Measurements from ENCODE around the gene SKI. TPM values are rescaled to one million over a fixed set of nuclear protein-coding genes. Genes with fewer than 3 reads are reported as not detected.
A peak's percentile ranks its signal among the peaks of the same experiment; 100 is the strongest.

SKI gene
- total RNA-seq, 2 donors from 2014 or later, result 135 to 138 TPM

GRCh38 chr1:2306151-2306978 is 78.2 kb downstream of the SKI start:
- H3K36me3 ChIP-seq, result peaks cover 47% of the 10 kb centered on the region
- H3K27ac ChIP-seq, result no peak overlapping the region
- peaks cover 11 to 43% of the 10 kb centered on the region in 2 donors for H3K4me1 ChIP-seq (ENCODE audit: control insufficient read depth in 1 of 2, low read depth in 2 of 2)

GRCh38 chr1:2307064-2307605 is 79.0 kb downstream of the SKI start:
- Histone ChIP-seq H3K27me3 (replicated peaks; ENCODE audit: insufficient read depth) (no peaks in the 10 kb centered on the region), H3K36me3 (peaks cover 47% of the 10 kb centered on the region), H3K9me3 (no peaks in the 10 kb centered on the region), H3K27ac (no peak overlapping the region), H3K4me3 (no peak overlapping the region), H3K4me1 (ENCODE audit: control insufficient read depth in 1 of 2, low read depth in 2 of 2) (peaks cover 10 to 43% of the 10 kb centered on the region in 2 donors)
- no peak for DNase-seq (ENCODE audit: low spot score)
- no peak for ATAC-seq (ENCODE audit: insufficient number of reproducible peaks, low FRiP score, low read depth)
- no peak for TF ChIP-seq CTCF (IDR thresholded peaks at IDR 0.05)

More at GRCh38 chr1:2306151-2306978, 78.2 kb downstream of the SKI start:
- Histone ChIP-seq H3K27me3 (replicated peaks; ENCODE audit: insufficient read depth) (no peaks in the 10 kb centered on the region), H3K9me3 (no peaks in the 10 kb centered on the region), H3K4me3 (no peak overlapping the region)
- TF ChIP-seq CTCF (IDR thresholded peaks at IDR 0.05), result no peak
- DNase-seq (ENCODE audit: low spot score), result no peak
- ATAC-seq (ENCODE audit: insufficient number of reproducible peaks, low FRiP score, low read depth), result no peak

GRCh38 chr1:2307972-2308371 is 79.9 kb downstream of the SKI start:
- H3K4me3 ChIP-seq, result no peak overlapping the region
- no peak for TF ChIP-seq CTCF (IDR thresholded peaks at IDR 0.05)
- no peak for ATAC-seq (ENCODE audit: insufficient number of reproducible peaks, low FRiP score, low read depth)
- no peaks in the 10 kb centered on the region for H3K9me3 ChIP-seq
- no peak for DNase-seq (ENCODE audit: low spot score)
- no peaks in the 10 kb centered on the region for H3K27me3 ChIP-seq (replicated peaks; ENCODE audit: insufficient read depth)
- peaks cover 47% of the 10 kb centered on the region for H3K36me3 ChIP-seq
- no peak overlapping the region for H3K27ac ChIP-seq
- peaks cover 17 to 45% of the 10 kb centered on the region in 2 donors for H3K4me1 ChIP-seq (ENCODE audit: control insufficient read depth in 1 of 2, low read depth in 2 of 2)

- ATAC-seq (ENCODE audit: insufficient number of reproducible peaks, low FRiP score, low read depth), result no peak
- DNase-seq (ENCODE audit: low spot score), result no peak
- Histone ChIP-seq H3K27me3 (replicated peaks; ENCODE audit: insufficient read depth) (no peaks in the 10 kb centered on the region), H3K4me1 (ENCODE audit: control insufficient read depth in 1 of 2, low read depth in 2 of 2) (peaks cover 24 to 52% of the 10 kb centered on the region in 2 donors), H3K9me3 (no peaks in the 10 kb centered on the region), H3K4me3 (no peak overlapping the region), H3K27ac (no peak overlapping the region), H3K36me3 (peaks cover 45% of the 10 kb centered on the region)
- TF ChIP-seq CTCF (IDR thresholded peaks at IDR 0.05), result no peak
Observed at GRCh38 chr1:2308844-2309243, 80.7 kb downstream of the SKI start.

- no peak for DNase-seq (ENCODE audit: low spot score)
- Histone ChIP-seq H3K27ac (peak overlapping the region; percentile 87 to 95), H3K9me3 (no peaks in the 10 kb centered on the region), H3K4me3 (no peak overlapping the region), H3K4me1 (ENCODE audit: control insufficient read depth in 1 of 2, low read depth in 2 of 2) (peaks cover 32 to 49% of the 10 kb centered on the region in 2 donors), H3K27me3 (replicated peaks; ENCODE audit: insufficient read depth) (no peaks in the 10 kb centered on the region), H3K36me3 (peaks cover 32% of the 10 kb centered on the region)
- ATAC-seq (ENCODE audit: insufficient number of reproducible peaks, low FRiP score, low read depth), result no peak
- no peak for TF ChIP-seq CTCF (IDR thresholded peaks at IDR 0.05)
Observed at GRCh38 chr1:2310332-2311183, 82.4 kb downstream of the SKI start.

All from thoracic aorta (tissue), 2 donors.